Testis (tissue), 3 donors: ENCODE data around the gene OPRM1. TPM values are rescaled to one million over a fixed set of nuclear protein-coding genes. Genes with fewer than 3 reads are reported as not detected.

Experiments used
- DNase-seq: peaks from one replicate; pipeline ENCODE4 v3.0.0-alpha.2; 2019
- H3K27ac ChIP-seq, 2 donors: fragments of 200-600 bp; sonication (generic); one replicate each; pipeline ENCODE4 v1.5.1; 2019
- H3K27me3 ChIP-seq: fragments of 200-600 bp; sonication (generic); one replicate; pipeline ENCODE4 v1.5.1; 2019
- H3K36me3 ChIP-seq: fragments of 200-600 bp; sonication (generic); one replicate; pipeline ENCODE4 v1.5.1; 2017; ENCODE audit warnings: low read depth; ENCODE audit errors: missing control alignments
- H3K4me1 ChIP-seq: fragments of 200-600 bp; sonication (generic); one replicate; pipeline ENCODE4 v1.5.1; 2019
- H3K4me3 ChIP-seq, 2 donors: fragments of 200-600 bp; sonication (generic); one replicate each; pipeline ENCODE4 v1.5.1; 2017 to 2019
- H3K9me3 ChIP-seq: fragments of 200-600 bp; sonication (generic); one replicate; pipeline ENCODE4 v1.5.1; 2017
- POLR2A ChIP-seq: fragments of 450-650 bp; IDR thresholded peaks from one replicate; pipeline ENCODE4 v1.6.1; 2017; ENCODE audit warnings: antibody characterized with exemption, mild to moderate bottlenecking, moderate library complexity
- WGBS, 2 donors: methylation state at CpG; one replicate each; pipeline ENCODE4 v1.1.5; 2018; 5-methylcytosine and 5-hydroxymethylcytosine counted together
- intact Hi-C: fragments of 100-400 bp; cut with DNase I; formaldehyde crosslinking; loops from one replicate; pipeline ENCODE4 v1.15.1; 2023; ENCODE audit warnings: low total_unique reads
- polyA plus RNA-seq: library from polyadenylated mRNA; stranded (reverse); fragments of 350-450 nt; fragmentation: Illumina TruSeq; extraction: RNeasy Lipid Tissue Mini Kit (QIAGEN cat#74804); gene quantifications from one replicate; pipeline ENCODE4 v1.2.3, GENCODE V29; 2014; ENCODE audit warnings: low read depth, low replicate concordance; ENCODE audit not compliant: insufficient read depth
- total RNA-seq, 2 donors: library from RNA; depleted of rRNA; stranded (reverse); fragments of >200 nt; gene quantifications; one replicate each; pipeline ENCODE4 v1.2.3, GENCODE V29; 2016
- TF ChIP-seq, protein P1 (sequence below), 3 experiments: fragments of 450-650 bp in 2 of 3; fragments of 200-600 bp in 1 of 3; sonication (generic) in 1 of 3; IDR thresholded peaks; one replicate each; pipeline ENCODE4 v1.5.1; 2016 to 2019; ENCODE audit warnings: antibody characterized with exemption in 3 of 3, mild to moderate bottlenecking in 2 of 3, moderate library complexity in 1 of 3

OPRM1 gene
- total and polyA plus RNA-seq, 3 donors from 2014 or later = 1.1 to 8.7 (median 4.0) TPM

DNA sequence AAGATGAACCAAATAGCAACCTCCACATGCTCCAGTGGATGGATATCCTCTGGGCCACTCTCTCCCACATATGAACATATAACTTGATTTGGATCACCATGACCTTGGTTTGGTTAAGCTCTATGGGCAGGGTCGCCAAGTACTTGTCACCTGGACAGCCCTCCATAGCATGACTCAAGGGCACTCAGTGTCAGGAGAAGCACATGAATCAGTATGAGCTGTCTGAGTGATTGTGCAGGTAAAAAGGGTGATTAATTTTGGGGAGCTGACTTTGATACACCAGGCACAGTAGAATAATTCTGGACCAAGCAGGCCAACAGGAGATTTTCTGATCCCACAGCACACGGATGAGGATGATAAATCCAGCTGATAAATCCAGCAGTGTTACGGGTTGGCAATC lies 74.4 kb downstream of the OPRM1 start:
- H3K9me3 ChIP-seq = no peaks in the 10 kb centered on the region
- H3K36me3 ChIP-seq = no peaks in the 10 kb centered on the region
- DNase-seq = no peak
- no peak overlapping the region for H3K27ac ChIP-seq
- intact Hi-C loops = no loop called here
- 74 to 90% methylated on average over 3 of the region's 3 CpGs for WGBS, 2 donors
- H3K4me3 ChIP-seq = no peak overlapping the region
- H3K27me3 ChIP-seq = no peaks in the 10 kb centered on the region
- no peaks in the 10 kb centered on the region for H3K4me1 ChIP-seq
- no peak for TF ChIP-seq POLR2A
- TF ChIP-seq, protein P1, sequence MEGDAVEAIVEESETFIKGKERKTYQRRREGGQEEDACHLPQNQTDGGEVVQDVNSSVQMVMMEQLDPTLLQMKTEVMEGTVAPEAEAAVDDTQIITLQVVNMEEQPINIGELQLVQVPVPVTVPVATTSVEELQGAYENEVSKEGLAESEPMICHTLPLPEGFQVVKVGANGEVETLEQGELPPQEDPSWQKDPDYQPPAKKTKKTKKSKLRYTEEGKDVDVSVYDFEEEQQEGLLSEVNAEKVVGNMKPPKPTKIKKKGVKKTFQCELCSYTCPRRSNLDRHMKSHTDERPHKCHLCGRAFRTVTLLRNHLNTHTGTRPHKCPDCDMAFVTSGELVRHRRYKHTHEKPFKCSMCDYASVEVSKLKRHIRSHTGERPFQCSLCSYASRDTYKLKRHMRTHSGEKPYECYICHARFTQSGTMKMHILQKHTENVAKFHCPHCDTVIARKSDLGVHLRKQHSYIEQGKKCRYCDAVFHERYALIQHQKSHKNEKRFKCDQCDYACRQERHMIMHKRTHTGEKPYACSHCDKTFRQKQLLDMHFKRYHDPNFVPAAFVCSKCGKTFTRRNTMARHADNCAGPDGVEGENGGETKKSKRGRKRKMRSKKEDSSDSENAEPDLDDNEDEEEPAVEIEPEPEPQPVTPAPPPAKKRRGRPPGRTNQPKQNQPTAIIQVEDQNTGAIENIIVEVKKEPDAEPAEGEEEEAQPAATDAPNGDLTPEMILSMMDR (IDR thresholded peaks at IDR 0.05) = no peak

DNA sequence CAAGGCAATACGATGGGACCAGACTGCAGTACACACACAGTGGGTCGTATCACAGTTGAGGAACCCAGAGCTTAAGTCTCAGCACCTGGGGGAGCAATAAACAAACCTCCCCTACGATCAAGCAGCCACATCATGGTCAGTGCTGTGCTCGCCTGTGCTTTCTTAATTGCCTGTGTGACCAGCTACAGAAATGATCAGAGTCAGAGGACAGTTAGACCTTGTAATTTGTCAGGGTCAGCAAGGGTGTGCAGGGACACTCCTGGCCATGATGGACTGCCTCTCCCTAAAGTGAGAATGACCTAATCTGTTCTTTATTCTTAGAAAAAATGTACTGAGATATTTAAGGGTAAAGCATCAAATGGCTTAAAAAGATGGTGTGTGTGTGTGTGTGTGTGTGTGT lies 78.4 kb downstream of the OPRM1 start:
- no peak for DNase-seq
- Histone ChIP-seq H3K4me1 (no peaks in the 10 kb centered on the region), H3K27ac (no peak overlapping the region), H3K36me3 (no peaks in the 10 kb centered on the region), H3K27me3 (no peaks in the 10 kb centered on the region), H3K9me3 (no peaks in the 10 kb centered on the region), H3K4me3 (no peak overlapping the region)
- no peak for TF ChIP-seq POLR2A
- TF ChIP-seq, protein P1 (IDR thresholded peaks at IDR 0.05) = no peak
- intact Hi-C loops = no loop called here
- WGBS, 2 donors = 51 to 75% methylated on average over 2 to 4 of the region's 4 CpGs

DNA sequence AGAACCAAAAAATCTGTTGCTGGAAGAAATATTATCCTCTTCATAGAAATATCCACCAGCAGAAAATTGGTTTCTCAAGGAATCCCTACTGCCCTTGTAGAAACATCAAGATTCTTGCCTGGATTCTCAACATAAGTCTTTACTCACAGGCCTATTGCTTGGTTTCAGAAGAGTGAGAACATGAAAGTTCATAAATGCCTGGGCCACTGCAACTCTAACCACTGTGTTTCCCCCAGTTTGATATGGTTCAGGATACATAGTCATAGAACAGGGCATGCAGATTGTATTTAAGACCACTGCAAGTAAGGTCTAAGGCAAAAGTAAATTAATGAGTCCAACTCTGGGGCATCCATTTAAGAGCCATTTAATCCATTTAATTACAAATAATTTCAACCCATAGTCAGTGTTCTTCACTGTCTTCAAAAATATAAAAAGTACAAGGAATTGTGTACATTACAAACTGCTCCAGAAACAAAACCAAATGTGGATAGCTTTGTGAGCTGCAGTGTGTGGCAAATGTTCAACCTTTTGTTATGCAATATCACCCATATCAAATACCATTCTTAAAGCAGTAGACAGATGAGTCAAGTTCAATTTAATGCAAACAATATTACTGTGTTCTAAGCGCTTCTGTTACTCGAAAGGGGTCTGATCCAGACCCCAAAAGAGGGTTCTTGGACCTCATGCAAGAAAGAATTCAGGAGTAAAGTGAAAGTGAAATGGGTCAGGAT lies 83.3 kb downstream of the OPRM1 start:
- no peak for DNase-seq
- H3K9me3 ChIP-seq = no peaks in the 10 kb centered on the region
- H3K4me1 ChIP-seq = no peaks in the 10 kb centered on the region
- H3K36me3 ChIP-seq = no peaks in the 10 kb centered on the region
- WGBS, 2 donors = 91 to 97% methylated on average over 2 of the region's 2 CpGs
- H3K4me3 ChIP-seq = no peak overlapping the region
- no peaks in the 10 kb centered on the region for H3K27me3 ChIP-seq
- intact Hi-C loops = no loop called here
- H3K27ac ChIP-seq = peak overlapping the region; percentile 45 to 51
- TF ChIP-seq POLR2A = no peak
- TF ChIP-seq, protein P1 (IDR thresholded peaks at IDR 0.05) = no peak

DNA sequence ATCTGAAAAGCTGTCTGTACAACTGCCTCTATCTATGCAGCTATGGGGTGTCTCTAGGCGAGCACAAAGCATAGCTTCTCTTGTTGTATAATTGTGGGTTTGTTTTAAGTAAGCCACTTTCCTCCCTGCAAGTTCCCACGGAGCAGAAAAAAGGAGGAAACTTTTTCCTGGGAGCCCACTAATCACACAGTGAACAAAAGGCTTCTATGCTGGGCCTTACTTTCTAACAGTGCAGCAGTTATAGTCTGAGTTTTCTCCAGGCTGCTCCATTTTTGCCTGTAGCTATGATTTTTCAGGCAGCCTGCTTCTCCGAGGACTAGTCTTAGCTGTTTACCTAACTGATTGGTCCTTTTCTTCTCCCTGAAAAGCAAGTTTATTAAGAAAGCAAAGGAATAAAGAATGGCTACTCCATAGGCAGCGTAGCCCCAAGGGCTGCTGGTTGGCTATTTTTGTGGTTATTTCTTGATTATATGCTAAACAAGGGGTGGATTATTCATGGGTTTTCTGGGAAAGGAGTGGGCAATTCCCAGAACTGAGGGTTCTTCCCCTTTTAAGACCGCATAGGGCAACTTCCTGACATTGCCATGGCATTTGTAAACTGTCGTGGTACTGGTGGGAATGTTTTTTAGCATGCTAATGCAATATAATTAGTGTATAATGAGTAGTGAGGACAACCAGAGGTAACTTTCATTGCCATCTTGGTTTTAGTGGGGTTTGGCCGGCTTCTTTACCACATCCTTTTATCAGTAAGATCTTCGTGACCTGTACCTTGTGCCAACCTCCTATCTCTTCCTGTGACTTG lies 84.3 kb downstream of the OPRM1 start:
- Histone ChIP-seq H3K4me3 (no peak overlapping the region), H3K36me3 (no peaks in the 10 kb centered on the region), H3K4me1 (peaks cover 3% of the 10 kb centered on the region), H3K27ac (peak overlapping the region; percentile 73 to 74), H3K27me3 (no peaks in the 10 kb centered on the region), H3K9me3 (no peaks in the 10 kb centered on the region)
- WGBS, 2 donors = 60 to 79% methylated on average over 8 of the region's 8 CpGs
- no peak for TF ChIP-seq POLR2A
- TF ChIP-seq, protein P1 (IDR thresholded peaks at IDR 0.05) = no peak
- intact Hi-C loops = no loop called here
- DNase-seq = peak; percentile 44
